GM12878 (cell line): ENCODE data around the gene TAS2R38. TPM values are rescaled to one million over a fixed set of nuclear protein-coding genes. Genes with fewer than 3 reads are reported as not detected.

Experiments used
- ATAC-seq: fragments of 200-7000 bp; cut with Tn5 transposase; 3 replicates; pipeline ENCODE4 v1.9.1; 2020; ENCODE audit warnings: mild to moderate bottlenecking, moderate library complexity
- BruUV-seq: library from RNA; stranded (reverse); fragments of 400-500 nt; replicated peaks from 2 replicates; lab custom pipeline; 2021; lab: Mats Ljungman, UMichigan
- CTCF ChIA-PET: fragments of 300-600 bp; sonication (Branson Sonifier 250); formaldehyde crosslinking; extraction: SDS; loops from one replicate; lab custom pipeline; 2021; ENCODE audit warnings: inconsistent platforms; lab: Yijun Ruan, JAX
- POLR2A ChIA-PET: fragments of 350-600 bp; formaldehyde crosslinking; extraction: SDS; loops from one replicate; lab custom pipeline; 2021; ENCODE audit warnings: inconsistent platforms; lab: Charles Lee
- RAD21 ChIA-PET: fragments of 300-600 bp; sonication (Branson Sonifier 250); formaldehyde crosslinking; loops from one replicate; lab custom pipeline; 2023; ENCODE audit warnings: antibody characterized with exemption; ENCODE audit not compliant: unreplicated experiment; lab: Charles Lee
- SMC1A ChIA-PET: fragments of 300-600 bp; sonication (Branson Sonifier 250); formaldehyde crosslinking; loops from one replicate; lab custom pipeline; 2023; ENCODE audit not compliant: unreplicated experiment, uncharacterized antibody; lab: Charles Lee
- DNase-seq: peaks from one replicate; pipeline ENCODE4 v3.0.0-alpha.2; 2011; ENCODE audit warnings: low read depth, low spot score
- FAIRE-seq: peaks from 3 replicates; lab custom pipeline; 2011; peaks lifted over from hg19 to GRCh38; lab: Jason Lieb, UNC
- H2AFZ ChIP-seq: 2 replicates; pipeline ENCODE4 v1.6.0; 2011; ENCODE audit warnings: low read depth, low read length, control low read depth; ENCODE audit not compliant: control insufficient read depth
- H3K27ac ChIP-seq: 2 replicates; pipeline ENCODE4 v1.5.1; 2011; ENCODE audit warnings: control low read depth; ENCODE audit not compliant: control insufficient read depth, insufficient read depth
- H3K27me3 ChIP-seq, 2 experiments: replicated peaks in 1 of 2; 2 replicates each; pipeline versions ENCODE4 v1.6.0 to v1.6.1; 2011; ENCODE audit warnings: low read length in 1 of 2; ENCODE audit not compliant: control insufficient read depth in 2 of 2, insufficient read depth in 2 of 2
- H3K36me3 ChIP-seq, 2 experiments: 2 replicates each; pipeline ENCODE4 v1.5.1; 2011; ENCODE audit warnings: low read length in 1 of 2; ENCODE audit not compliant: control insufficient read depth in 2 of 2, insufficient read depth in 2 of 2
- H3K4me1 ChIP-seq: 2 replicates; pipeline ENCODE4 v1.6.1; 2011; ENCODE audit warnings: mild to moderate bottlenecking, low read length, moderate library complexity, mixed read lengths; ENCODE audit not compliant: control insufficient read depth, insufficient read depth
- H3K4me2 ChIP-seq: 2 replicates; pipeline ENCODE4 v1.6.0; 2011; ENCODE audit warnings: control low read depth; ENCODE audit not compliant: control insufficient read depth, insufficient read depth
- H3K4me3 ChIP-seq: fragments of 200-600 bp; sonication (generic); 2 replicates; pipeline ENCODE4 v1.5.1; 2016
- H3K79me2 ChIP-seq: 2 replicates; pipeline ENCODE4 v1.6.0; 2011; ENCODE audit warnings: low read length; ENCODE audit not compliant: control insufficient read depth, insufficient read depth
- H3K9ac ChIP-seq: 2 replicates; pipeline ENCODE4 v1.8.0; 2011; ENCODE audit warnings: low read length, control low read depth, mixed read lengths; ENCODE audit not compliant: control insufficient read depth, insufficient read depth
- H3K9me3 ChIP-seq: replicated peaks from 3 replicates; pipeline ENCODE4 v1.5.1; 2011; ENCODE audit warnings: mild to moderate bottlenecking, low read length; ENCODE audit not compliant: control insufficient read depth, insufficient read depth
- H4K20me1 ChIP-seq: 2 replicates; pipeline ENCODE4 v1.6.0; 2011; ENCODE audit not compliant: control insufficient read depth, insufficient read depth
- DPF2 ChIP-seq: fragments of 450-650 bp; IDR thresholded peaks from 2 replicates; pipeline ENCODE4 v1.6.1; 2017; ENCODE audit warnings: mild to moderate bottlenecking
- EGR1 ChIP-seq, 2 experiments: IDR thresholded peaks; 1 replicate in 1 of 2; 2 replicates in 1 of 2; pipeline ENCODE4 v1.6.1; 2011 to 2012; ENCODE audit warnings: low read depth in 2 of 2, low read length in 2 of 2, borderline replicate concordance in 1 of 2, mild to moderate bottlenecking in 1 of 2, moderate library complexity in 1 of 2
- FOXM1 ChIP-seq: IDR thresholded peaks from 2 replicates; pipeline ENCODE4 v1.6.1; 2012; ENCODE audit warnings: low read depth, mild to moderate bottlenecking, inconsistent platforms, low read length, moderate library complexity
- GABPA ChIP-seq: IDR thresholded peaks from 2 replicates; pipeline ENCODE4 v1.6.1; 2014; ENCODE audit warnings: antibody characterized with exemption, low read depth, mild to moderate bottlenecking, inconsistent platforms
- RFX5 ChIP-seq: IDR thresholded peaks from 2 replicates; pipeline ENCODE4 v1.6.1; 2011; ENCODE audit warnings: low read depth, low read length, improper control_type of control experiment
- TCF12 ChIP-seq: IDR thresholded peaks from 2 replicates; pipeline ENCODE4 v1.6.1; 2011; ENCODE audit warnings: low read depth, mild to moderate bottlenecking, low read length
- TCF3 ChIP-seq: IDR thresholded peaks from 2 replicates; pipeline ENCODE4 v1.6.1; 2012; ENCODE audit warnings: low read depth, mild to moderate bottlenecking, low read length, borderline replicate concordance; ENCODE audit not compliant: insufficient read depth
- ZNF592 ChIP-seq: fragments of 450-650 bp; IDR thresholded peaks from 2 replicates; pipeline ENCODE4 v1.6.1; 2017; ENCODE audit warnings: mild to moderate bottlenecking, moderate library complexity
- WGBS: methylation state at CpG from one replicate; pipeline ENCODE4 v1.1.6; 2016; ENCODE audit warnings: low lambda C conversion rate; ENCODE audit not compliant: insufficient replicate concordance, insufficient coverage; ENCODE audit errors: missing lambda C conversion rate; 5-methylcytosine and 5-hydroxymethylcytosine counted together
- in situ Hi-C: fragments of 300-500 bp; cut with MboI; formaldehyde crosslinking; loops from 9 replicates; pipeline ENCODE4 v1.14.3; 2018; ENCODE audit warnings: mixed read lengths
- intact Hi-C: fragments of 100-400 bp; cut with micrococcal nuclease; formaldehyde crosslinking; loops from one replicate; pipeline ENCODE4 v1.14.2; 2022; ENCODE audit not compliant: unreplicated experiment
- polyA plus RNA-seq, 11 experiments: library from polyadenylated mRNA; depleted of rRNA in 4 of 11; unstranded in 6 of 11; stranded (reverse) in 5 of 11; fragments of >200 nt; fragmentation: Nextera tagmentation in 4 of 11; fragmentation: Illumina TruSeq in 1 of 11; extraction: Ambion mirVana in 4 of 11; extraction: Trizol in 1 of 11; gene quantifications; 1 replicate in 1 of 11; 2 replicates in 10 of 11; pipeline versions ENCODE4 v1.2.1 to v1.2.3, GENCODE V29; 2011 to 2016; ENCODE audit warnings: inconsistent platforms in 2 of 11, missing spikeins in 2 of 11, low read depth in 1 of 11
- total RNA-seq, 4 experiments: library from RNA; depleted of rRNA in 3 of 4; stranded (reverse); fragments of >200 nt in 3 of 4; fragmentation: Illumina TruSeq in 1 of 4; extraction: Trizol in 1 of 4; gene quantifications; 2 replicates each; pipeline versions ENCODE4 v1.2.1 to v1.2.3, GENCODE V29; 2013 to 2021

TAS2R38 gene
- total and polyA plus RNA-seq, 10 of the 15 experiments (the other 5 are each of a cell fraction or from before 2014, with no cell fraction given) = not detected

GRCh38 chr7:141941075-141941474, 32.5 kb downstream of the TAS2R38 start:
- no peak overlapping the region for H2AFZ ChIP-seq
- BruUV-seq = no TSS peak
- TF ChIP-seq ZNF592 (no peak), RFX5 (no peak), EGR1 (IDR thresholded peaks at IDR 0.05; ENCODE audit: borderline replicate concordance in 1 of 2, low read depth in 2 of 2, low read length in 2 of 2) (no peak), DPF2 (no peak), FOXM1 (no peak), TCF12 (no peak), TCF3 (no peak), GABPA (no peak)
- no peak for DNase-seq
- no peaks in the 10 kb centered on the region for H3K27me3 ChIP-seq
- no peak overlapping the region for H3K4me3 ChIP-seq
- intact Hi-C loops = no loop called here
- H3K79me2 ChIP-seq = no peaks in the 10 kb centered on the region
- no peaks in the 10 kb centered on the region for H3K9me3 ChIP-seq
- H3K27ac ChIP-seq = no peak overlapping the region
- ChIA-PET RAD21 (no interaction called here), CTCF (interaction anchor here (1.4 kb wide), 1 partner anchor 35 kb away, joined by 3 read pairs; no protein-coding TSS in a partner anchor), POLR2A (no interaction called here), SMC1A (interaction anchor here (1.2 kb wide), 1 partner anchor 18 kb away, joined by 3 read pairs; no protein-coding TSS in a partner anchor)
- H3K4me2 ChIP-seq = no peak overlapping the region
- 44% methylated on average over 3 of the region's 3 CpGs for WGBS
- H3K36me3 ChIP-seq = no peaks in the 10 kb centered on the region
- no peaks in the 10 kb centered on the region for H4K20me1 ChIP-seq
- in situ Hi-C loops = no loop called here
- H3K9ac ChIP-seq = no peak overlapping the region
- no peaks in the 10 kb centered on the region for H3K4me1 ChIP-seq
- no peak for ATAC-seq
- FAIRE-seq = no peak
